GM12875 (cell line): ENCODE results near the gene ALAS2.

Experiments used
- H3K4me3 ChIP-seq: one replicate; pipeline ENCODE4 v1.5.1; 2011; ENCODE audit warnings: low read depth, low read length, control low read depth
- TF ChIP-seq, protein P1 (sequence below): IDR thresholded peaks from 2 replicates; pipeline ENCODE4 v1.5.1; 2011; ENCODE audit warnings: low read depth, mild to moderate bottlenecking, control low read depth, inconsistent platforms, low read length, moderate library complexity, borderline replicate concordance; ENCODE audit not compliant: insufficient read depth

The ALAS2 gene

DNA sequence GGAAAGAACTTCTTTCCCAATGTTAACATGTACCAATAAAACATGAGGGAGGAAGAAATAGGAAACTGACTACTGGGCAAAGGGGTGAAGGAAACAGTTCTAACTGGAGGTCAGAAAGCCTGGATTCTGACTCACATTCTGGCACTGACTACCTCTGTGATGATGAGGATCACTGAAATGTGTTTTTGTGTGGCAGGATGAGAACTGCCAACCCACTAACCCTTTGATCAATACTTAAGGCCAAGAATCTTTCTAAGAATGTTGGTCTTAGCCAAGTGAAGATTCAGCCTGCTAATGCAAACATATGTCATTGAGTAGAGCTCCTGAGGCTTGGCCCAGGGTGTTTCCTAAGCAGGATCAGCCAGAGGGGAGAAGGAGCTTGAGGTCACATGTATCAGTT lies 4.6 kb downstream of the ALAS2 start:
- TF ChIP-seq, protein P1, sequence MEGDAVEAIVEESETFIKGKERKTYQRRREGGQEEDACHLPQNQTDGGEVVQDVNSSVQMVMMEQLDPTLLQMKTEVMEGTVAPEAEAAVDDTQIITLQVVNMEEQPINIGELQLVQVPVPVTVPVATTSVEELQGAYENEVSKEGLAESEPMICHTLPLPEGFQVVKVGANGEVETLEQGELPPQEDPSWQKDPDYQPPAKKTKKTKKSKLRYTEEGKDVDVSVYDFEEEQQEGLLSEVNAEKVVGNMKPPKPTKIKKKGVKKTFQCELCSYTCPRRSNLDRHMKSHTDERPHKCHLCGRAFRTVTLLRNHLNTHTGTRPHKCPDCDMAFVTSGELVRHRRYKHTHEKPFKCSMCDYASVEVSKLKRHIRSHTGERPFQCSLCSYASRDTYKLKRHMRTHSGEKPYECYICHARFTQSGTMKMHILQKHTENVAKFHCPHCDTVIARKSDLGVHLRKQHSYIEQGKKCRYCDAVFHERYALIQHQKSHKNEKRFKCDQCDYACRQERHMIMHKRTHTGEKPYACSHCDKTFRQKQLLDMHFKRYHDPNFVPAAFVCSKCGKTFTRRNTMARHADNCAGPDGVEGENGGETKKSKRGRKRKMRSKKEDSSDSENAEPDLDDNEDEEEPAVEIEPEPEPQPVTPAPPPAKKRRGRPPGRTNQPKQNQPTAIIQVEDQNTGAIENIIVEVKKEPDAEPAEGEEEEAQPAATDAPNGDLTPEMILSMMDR = no peak
- H3K4me3 ChIP-seq = no peak overlapping the region

DNA sequence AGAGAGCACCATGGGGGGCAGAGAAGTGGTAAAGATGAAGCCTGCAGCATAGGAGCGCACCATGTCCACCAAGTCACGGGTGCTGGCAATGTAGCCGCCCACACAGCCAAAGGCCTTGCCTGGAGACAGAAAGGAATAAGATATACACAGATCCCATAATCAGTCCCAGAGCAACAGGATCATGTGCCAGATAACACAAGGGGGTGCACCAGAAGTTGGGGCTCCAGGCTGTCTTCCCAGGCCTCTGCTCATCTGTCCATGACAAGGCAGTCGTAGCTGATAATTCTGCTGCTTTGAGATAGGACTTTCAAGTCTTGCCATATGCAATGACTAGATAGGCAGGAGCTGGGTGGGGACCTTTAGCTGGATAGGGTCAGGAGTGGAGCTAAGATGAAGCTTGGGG lies 15.9 kb downstream of the ALAS2 start:
- H3K4me3 ChIP-seq = no peak overlapping the region
- TF ChIP-seq, protein P1 = no peak

DNA sequence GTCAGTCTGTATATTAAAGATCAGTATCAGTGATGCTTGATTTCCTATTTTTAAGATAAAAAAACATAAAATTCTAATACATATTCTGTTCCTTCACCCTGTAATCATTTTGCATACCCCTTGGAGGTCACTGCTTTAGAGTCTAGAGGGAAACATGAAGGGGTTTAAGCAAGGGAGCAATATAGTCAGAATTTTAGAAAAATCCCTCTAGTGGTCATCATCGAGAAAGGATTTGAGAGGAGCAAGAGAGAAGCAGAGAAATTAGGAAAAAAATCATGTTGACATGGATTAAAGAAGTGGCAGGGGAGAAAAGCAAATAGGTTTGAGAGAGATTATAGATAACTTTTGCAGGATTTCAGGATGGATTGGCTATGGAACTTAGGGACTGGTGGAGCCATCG lies 19.5 kb downstream of the ALAS2 start:
- no peak overlapping the region for H3K4me3 ChIP-seq
- TF ChIP-seq, protein P1 = peak; percentile 14; the same call in 1 of the 2 replicates

DNA sequence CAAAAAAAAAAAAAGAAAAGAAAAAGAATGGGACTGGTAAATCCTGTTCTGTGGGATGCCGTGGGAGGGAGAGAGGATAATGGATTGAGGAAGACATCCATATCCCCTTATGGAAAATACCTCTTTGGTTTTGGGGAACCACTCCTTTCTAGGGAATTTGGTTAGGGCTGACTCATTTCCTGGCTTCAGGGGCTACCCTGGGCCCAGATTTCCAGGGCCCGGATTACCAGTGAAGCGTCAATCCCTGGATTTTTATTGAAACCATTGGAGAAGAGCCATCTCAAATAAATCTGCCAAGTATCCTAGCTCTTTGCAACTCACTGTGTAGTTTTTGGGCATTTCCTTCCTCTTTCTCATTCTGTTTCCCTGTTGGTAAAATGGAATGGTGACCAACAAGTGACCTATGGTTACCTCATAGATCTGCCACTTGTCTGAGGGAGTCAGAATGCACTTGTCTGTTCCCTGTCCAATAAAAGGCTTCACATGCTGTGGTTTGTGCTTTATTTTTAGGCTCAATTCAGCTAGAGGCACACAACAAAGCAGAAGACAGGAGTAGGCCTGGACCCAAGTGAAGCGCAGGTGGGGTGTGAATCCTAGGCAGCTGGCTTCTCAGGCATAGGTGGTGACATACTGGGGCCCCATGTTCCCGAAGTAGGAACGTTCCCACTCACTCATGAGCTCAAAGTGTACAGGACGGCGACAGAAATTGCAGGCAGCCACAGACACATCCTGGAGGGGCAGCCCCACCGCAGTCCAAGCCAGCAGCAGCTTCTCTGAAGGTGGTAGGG lies 22.0 kb downstream of the ALAS2 start:
- TF ChIP-seq, protein P1 = no peak
- no peak overlapping the region for H3K4me3 ChIP-seq

DNA sequence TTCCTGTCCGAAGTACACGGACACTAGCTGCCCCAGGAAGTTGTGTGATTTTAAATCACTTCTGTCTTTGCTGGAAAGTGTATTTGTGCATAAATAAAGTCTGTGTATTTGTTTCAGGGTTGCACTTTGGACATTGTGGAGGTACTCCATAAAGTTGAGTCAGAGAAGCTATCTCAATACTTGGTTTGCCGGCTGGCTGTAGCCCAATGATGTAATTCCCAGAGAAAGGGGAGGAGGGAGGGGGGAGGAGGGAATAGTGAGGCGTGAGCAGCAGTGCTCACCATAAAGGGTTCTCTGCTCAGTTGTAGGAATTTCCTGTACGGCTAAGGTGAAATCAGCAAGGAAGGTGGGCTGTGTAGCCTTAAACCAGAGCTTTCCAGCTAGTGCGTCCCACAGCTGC lies 23.1 kb downstream of the ALAS2 start:
- no peak overlapping the region for H3K4me3 ChIP-seq
- TF ChIP-seq, protein P1 = no peak

DNA sequence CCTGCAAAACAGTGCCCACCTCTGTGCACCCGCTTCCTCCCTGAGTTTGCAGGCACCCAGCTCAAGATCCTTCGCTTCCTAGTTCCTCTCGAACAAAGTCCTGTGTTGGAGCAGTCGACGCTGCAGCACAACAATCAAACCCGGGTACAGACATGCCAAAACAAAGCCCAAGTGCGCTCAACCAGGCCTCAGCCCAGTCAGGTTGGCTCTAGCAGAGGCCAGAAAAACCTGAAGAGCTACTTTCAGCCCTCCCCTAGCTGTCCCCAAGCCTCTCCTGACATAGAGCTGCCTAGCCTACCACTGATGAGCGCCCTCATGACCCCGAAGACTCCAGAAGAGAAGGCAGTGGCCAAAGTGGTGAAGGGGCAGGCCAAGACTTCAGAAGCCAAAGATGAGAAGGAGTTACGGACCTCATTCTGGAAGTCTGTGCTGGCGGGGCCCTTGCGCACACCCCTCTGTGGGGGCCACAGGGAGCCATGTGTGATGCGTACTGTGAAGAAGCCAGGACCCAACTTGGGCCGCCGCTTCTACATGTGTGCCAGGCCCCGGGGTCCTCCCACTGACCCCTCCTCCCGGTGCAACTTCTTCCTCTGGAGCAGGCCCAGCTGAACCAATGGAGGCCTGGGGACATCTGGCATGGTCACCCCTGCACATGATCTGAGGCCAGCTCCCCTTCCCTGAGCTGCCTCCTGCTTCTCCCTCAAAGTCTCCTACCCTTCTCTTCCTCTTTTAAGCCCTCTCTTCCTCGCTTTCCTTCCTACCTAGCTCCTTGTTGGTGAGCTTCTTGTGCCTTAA lies 23.8 kb downstream of the ALAS2 start:
- no peak overlapping the region for H3K4me3 ChIP-seq
- TF ChIP-seq, protein P1 = no peak

DNA sequence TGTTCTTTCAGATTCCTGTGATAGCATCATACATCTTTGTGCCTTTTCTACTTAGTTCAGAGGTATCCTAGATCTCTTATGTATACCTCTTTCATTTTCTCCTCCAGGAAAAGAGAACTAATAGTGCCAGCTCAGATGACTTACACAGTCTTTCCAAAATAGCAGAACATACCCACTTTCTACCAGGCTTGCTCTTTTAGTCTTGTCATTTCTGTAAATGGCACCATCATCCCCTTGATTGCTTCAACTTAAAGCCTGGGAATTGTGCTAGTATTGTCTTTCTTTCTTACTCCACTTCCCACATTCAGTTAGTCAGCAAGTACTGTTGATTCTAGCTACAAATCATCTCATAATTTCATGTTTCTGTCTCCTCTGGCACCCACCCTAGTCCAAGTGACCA lies 25.5 kb downstream of the ALAS2 start:
- TF ChIP-seq, protein P1 = no peak
- H3K4me3 ChIP-seq = no peak overlapping the region
